CD14-positive monocyte (primary cell): Measurements from ENCODE around the gene PDE1C. TPM values are rescaled to one million over a fixed set of nuclear protein-coding genes. Genes with fewer than 3 reads are reported as not detected.

Source experiments
- DNase-seq, 3 donors: peaks; one replicate each; pipeline ENCODE4 v3.0.0-alpha.2; 2011 to 2022
- H2AFZ ChIP-seq: 2 replicates; pipeline ENCODE4 v1.6.0; 2012; ENCODE audit warnings: mild to moderate bottlenecking, low read depth, low read length, inconsistent platforms; ENCODE audit not compliant: insufficient read depth, poor library complexity, severe bottlenecking
- H3K27ac ChIP-seq, 2 donors: 1 replicate in 1 of 2; 2 replicates in 1 of 2; pipeline ENCODE4 v1.5.1; 2012 to 2013; ENCODE audit warnings: low read length in 2 of 2, control low read depth in 1 of 2, inconsistent platforms in 1 of 2, low read depth in 1 of 2, mild to moderate bottlenecking in 1 of 2
- H3K27me3 ChIP-seq, 2 donors: one replicate each; pipeline versions ENCODE4 v1.6.0 to v1.6.1; 2011 to 2013; ENCODE audit warnings: low read length in 2 of 2; ENCODE audit not compliant: control insufficient read depth in 2 of 2, insufficient read depth in 2 of 2
- H3K36me3 ChIP-seq, 2 donors: replicated peaks in 1 of 2; 1 replicate in 1 of 2; 2 replicates in 1 of 2; pipeline versions ENCODE4 v1.5.1 to v1.6.1; 2012 to 2013; ENCODE audit warnings: low read length in 2 of 2, control low read depth in 1 of 2, inconsistent platforms in 1 of 2, mild to moderate bottlenecking in 1 of 2; ENCODE audit not compliant: insufficient read depth in 2 of 2, control insufficient read depth in 1 of 2
- H3K4me1 ChIP-seq, 2 donors: 1 replicate in 1 of 2; 2 replicates in 1 of 2; pipeline versions ENCODE4 v1.5.1 to v1.6.1; 2012 to 2013; ENCODE audit warnings: low read length in 2 of 2, control low read depth in 1 of 2, inconsistent platforms in 1 of 2, mild to moderate bottlenecking in 1 of 2, moderate library complexity in 1 of 2; ENCODE audit not compliant: insufficient read depth in 2 of 2, control insufficient read depth in 1 of 2
- H3K4me2 ChIP-seq: replicated peaks from 2 replicates; pipeline ENCODE3; 2012; ENCODE audit warnings: low read length, moderate library complexity, mild to moderate bottlenecking; ENCODE audit not compliant: poor library complexity, severe bottlenecking; ENCODE audit errors: extremely low read depth
- H3K4me3 ChIP-seq, 3 experiments: fragments of 200-600 bp in 1 of 3; sonication (generic) in 1 of 3; replicated peaks in 1 of 3; 1 replicate in 2 of 3; 2 replicates in 1 of 3; pipeline ENCODE4 v1.5.1; 2011 to 2013; ENCODE audit warnings: low read length in 3 of 3, mild to moderate bottlenecking in 3 of 3, control low read depth in 2 of 3, low read depth in 2 of 3, inconsistent platforms in 1 of 3, moderate library complexity in 1 of 3
- H3K79me2 ChIP-seq: 2 replicates; pipeline ENCODE4 v1.6.0; 2012; ENCODE audit warnings: mild to moderate bottlenecking, control low read depth, inconsistent platforms, low read length, moderate library complexity; ENCODE audit not compliant: insufficient read depth
- H3K9ac ChIP-seq: 2 replicates; pipeline ENCODE4 v1.6.0; 2017; ENCODE audit warnings: low read length, mild to moderate bottlenecking; ENCODE audit not compliant: insufficient read depth, poor library complexity, severe bottlenecking
- H3K9me3 ChIP-seq, 2 donors: replicated peaks in 1 of 2; 1 replicate in 1 of 2; 2 replicates in 1 of 2; pipeline versions ENCODE4 v1.5.1 to v1.6.1; 2012 to 2013; ENCODE audit warnings: low read length in 2 of 2, control low read depth in 1 of 2; ENCODE audit not compliant: control insufficient read depth in 1 of 2, insufficient read depth in 1 of 2
- H4K20me1 ChIP-seq: 2 replicates; pipeline ENCODE4 v1.6.0; 2012; ENCODE audit warnings: mild to moderate bottlenecking, low read length, control low read depth, moderate library complexity; ENCODE audit not compliant: insufficient read depth
- H3K27ac Mint-ChIP-seq, 7 donors: one replicate each; pipeline ENCODE4 v1.8.0; 2020; ENCODE audit warnings: mild to moderate bottlenecking in 7 of 7, mixed read lengths in 7 of 7, moderate library complexity in 6 of 7, inconsistent platforms in 2 of 7
- H3K27me3 Mint-ChIP-seq, 3 donors: one replicate each; pipeline ENCODE4 v1.8.0; 2021 to 2022; ENCODE audit warnings: low read depth in 3 of 3, mild to moderate bottlenecking in 3 of 3, mixed read lengths in 3 of 3, moderate library complexity in 3 of 3, inconsistent platforms in 1 of 3
- H3K36me3 Mint-ChIP-seq, 2 donors: one replicate each; pipeline ENCODE4 v1.8.0; 2020; ENCODE audit warnings: mixed read lengths in 2 of 2, inconsistent platforms in 1 of 2, mild to moderate bottlenecking in 1 of 2
- H3K4me1 Mint-ChIP-seq: one replicate; pipeline ENCODE4 v1.8.0; 2020; ENCODE audit warnings: mild to moderate bottlenecking, mixed read lengths
- H3K4me3 Mint-ChIP-seq, 2 donors: one replicate each; pipeline ENCODE4 v1.8.0; 2020; ENCODE audit warnings: mild to moderate bottlenecking in 2 of 2, mixed read lengths in 2 of 2, moderate library complexity in 1 of 2
- H3K9me3 Mint-ChIP-seq, 7 donors: one replicate each; pipeline ENCODE4 v1.8.0; 2020 to 2022; ENCODE audit warnings: mixed read lengths in 7 of 7, mild to moderate bottlenecking in 6 of 7, moderate library complexity in 6 of 7, inconsistent platforms in 2 of 7
- CTCF ChIP-seq: fragments of 200-600 bp; IDR thresholded peaks from one replicate; pipeline ENCODE4 v1.8.0; 2022; ENCODE audit warnings: antibody characterized with exemption, mild to moderate bottlenecking
- WGBS: methylation state at CpG from one replicate; pipeline ENCODE4 v1.1.5; 2013; ENCODE audit warnings: missing lambda C conversion rate; ENCODE audit not compliant: insufficient coverage; 5-methylcytosine and 5-hydroxymethylcytosine counted together
- intact Hi-C, 2 donors: fragments of 100-400 bp; cut with micrococcal nuclease; formaldehyde crosslinking; loops; one replicate each; pipeline versions ENCODE4 v1.15.0 to v1.15.1; 2023
- polyA plus RNA-seq, 3 donors: library from polyadenylated mRNA; depleted of rRNA in 1 of 3; unstranded in 2 of 3; stranded (reverse) in 1 of 3; fragments of 300-500 nt in 2 of 3; fragments of >200 nt in 1 of 3; fragmentation: Illumina TruSeq in 2 of 3; gene quantifications; 1 replicate in 2 of 3; 2 replicates in 1 of 3; pipeline ENCODE4 v1.2.3, GENCODE V29; 2012 to 2021

Gene PDE1C
- polyA plus RNA-seq, 3 donors = not detected

GRCh38 chr7:31747553-31747952, 322.7 kb downstream of the PDE1C start:
- Mint-ChIP-seq H3K36me3 (no peaks in the 10 kb centered on the region), H3K27ac (no peak overlapping the region)
- intact Hi-C loops = loop anchor here (5.0 to 10.0 kb wide), 6 partner anchors 315 to 727 kb away; no protein-coding TSS in a partner anchor

GRCh38 chr7:31744294-31744874, 325.8 kb downstream of the PDE1C start:
- Mint-ChIP-seq H3K36me3 (no peaks in the 10 kb centered on the region), H3K9me3 (no peaks in the 10 kb centered on the region), H3K27ac (no peak overlapping the region), H3K27me3 (peaks cover 0 to 16% (median 10%) of the 10 kb centered on the region in 3 donors), H3K4me1 (no peaks in the 10 kb centered on the region), H3K4me3 (no peak overlapping the region)
- Histone ChIP-seq H3K36me3 (no peaks in the 10 kb centered on the region), H3K9me3 (no peaks in the 10 kb centered on the region), H3K79me2 (no peaks in the 10 kb centered on the region), H3K27me3 (peaks cover 0 to 2% of the 10 kb centered on the region in 2 donors), H4K20me1 (no peaks in the 10 kb centered on the region), H3K27ac (no peak overlapping the region), H2AFZ (no peak overlapping the region), H3K9ac (no peak overlapping the region), H3K4me2 (no peak overlapping the region), H3K4me3 (no peak overlapping the region), H3K4me1 (no peaks in the 10 kb centered on the region)
- 0% methylated on average over 1 of the region's 4 CpGs for WGBS
- intact Hi-C loops = loop anchor here (2.0 to 10.0 kb wide), 4 partner anchors 320 to 730 kb away; no protein-coding TSS in a partner anchor
- peak; percentile 32 to 61 (median 54) for DNase-seq
- peak; percentile 89 for TF ChIP-seq CTCF

More at GRCh38 chr7:31747553-31747952, 322.7 kb downstream of the PDE1C start:
- Histone ChIP-seq H3K79me2 (no peaks in the 10 kb centered on the region), H3K9ac (no peak overlapping the region), H2AFZ (no peak overlapping the region), H4K20me1 (no peaks in the 10 kb centered on the region), H3K27me3 (peaks cover 0 to 2% of the 10 kb centered on the region in 2 donors), H3K9me3 (no peaks in the 10 kb centered on the region), H3K4me3 (no peak overlapping the region), H3K4me2 (no peak overlapping the region), H3K4me1 (no peaks in the 10 kb centered on the region), H3K27ac (no peak overlapping the region), H3K36me3 (no peaks in the 10 kb centered on the region)
- TF ChIP-seq CTCF = no peak
- Mint-ChIP-seq H3K27me3 (peaks cover 0 to 14% (median 7%) of the 10 kb centered on the region in 3 donors), H3K4me1 (no peaks in the 10 kb centered on the region), H3K9me3 (no peaks in the 10 kb centered on the region), H3K4me3 (no peak overlapping the region)
- no peak for DNase-seq
